ENCODE measurements around the gene MSI2. TPM values are rescaled to one million over a fixed set of nuclear protein-coding genes. Genes with fewer than 3 reads are reported as not detected.

MSI2 gene
- total and polyA plus RNA-seq, 9 of the 15 experiments (the other 6 are each of a cell fraction or from before 2014, with no cell fraction given): 4.6 to 61.8 (median 42.4) TPM

- Histone ChIP-seq H3K9me1 (ENCODE audit: control insufficient read depth, insufficient read depth, low read length) (no peaks in the 10 kb centered on the region), H3K27me3 (ENCODE audit: control insufficient read depth in 2 of 2, insufficient read depth in 2 of 2, low read length in 2 of 2) (no peaks in the 10 kb centered on the region), H3K4me2 (ENCODE audit: insufficient read depth, low read length) (no peak overlapping the region), H4K20me1 (replicated peaks; ENCODE audit: control insufficient read depth, insufficient read depth, low read length) (peaks cover 8% of the 10 kb centered on the region), H2AFZ (ENCODE audit: low read depth, low read length) (no peak overlapping the region), H3K4me3 (no peak overlapping the region), H3K36me3 (ENCODE audit: control insufficient read depth, insufficient read depth, low read length) (no peaks in the 10 kb centered on the region), H3K9me3 (replicated peaks; ENCODE audit: control insufficient read depth, insufficient read depth, low read depth, low read length) (no peaks in the 10 kb centered on the region), H3K9ac (ENCODE audit: insufficient read depth in 1 of 2, low read depth in 2 of 2, low read length in 2 of 2) (no peak overlapping the region), H3K79me2 (ENCODE audit: control insufficient read depth, insufficient read depth, low read length) (no peaks in the 10 kb centered on the region), H3K27ac (ENCODE audit: extremely low read depth, low read depth, low read length) (no peak overlapping the region), H3K4me1 (replicated peaks in 1 of 2; ENCODE audit: control insufficient read depth in 2 of 2, insufficient read depth in 2 of 2, low read length in 2 of 2) (no peaks in the 10 kb centered on the region; a peak in 1 of 5 replicates)
- no peak for DNase-seq (ENCODE audit: extremely low read depth in 1 of 4, low spot score in 3 of 4)
- POLR2A ChIA-PET: no interaction called here
- CTCF ChIA-PET (ENCODE audit: low intra/inter-chr PET ratio): no interaction called here
- intact Hi-C loops (cut with micrococcal nuclease) (no loop called here), in situ Hi-C loops (cut with MboI) (no loop called here)
- FAIRE-seq: no peak
- no peak for ATAC-seq
- no TSS peak for BruUV-seq (replicated peaks)
- 94% methylated on average over 6 of the region's 6 CpGs for WGBS (ENCODE audit: insufficient coverage, low coverage, missing lambda C conversion rate)
- TF ChIP-seq ZFP30 (CRISPR knock-in tag; IDR thresholded peaks at IDR 0.05; ENCODE audit: borderline replicate concordance): no peak
- TF ChIP-seq ARHGAP35 (IDR thresholded peaks at IDR 0.05; ENCODE audit: partially characterized antibody): no peak
- TF ChIP-seq FOXP4 (CRISPR knock-in tag; IDR thresholded peaks at IDR 0.05; ENCODE audit: borderline replicate concordance): no peak
- TF ChIP-seq NRF1 (conservative IDR thresholded peaks at IDR 0.05 in 1 of 2, IDR thresholded peaks at IDR 0.05 in 1 of 2): no peak
- no peak for TF ChIP-seq ZBTB7A (IDR thresholded peaks at IDR 0.05; ENCODE audit: borderline replicate concordance, control insufficient read depth, low read depth, low read length)
- no peak for TF ChIP-seq ZNF431 (CRISPR knock-in tag; IDR thresholded peaks at IDR 0.05)
- TF ChIP-seq UBTF (IDR thresholded peaks at IDR 0.05; ENCODE audit: borderline replicate concordance in 1 of 2, low read depth in 2 of 2, low read length in 2 of 2): no peak
- TF ChIP-seq POLR2AphosphoS5 (IDR thresholded peaks at IDR 0.05; ENCODE audit: control insufficient read depth, insufficient read depth, low read depth, low read length): no peak
- TF ChIP-seq CBX8 (IDR thresholded peaks at IDR 0.05; ENCODE audit: borderline replicate concordance, extremely low read depth, low read depth, low read length, poor library complexity, severe bottlenecking): no peak
- no peak for TF ChIP-seq KAT2B (IDR thresholded peaks at IDR 0.05; ENCODE audit: low read depth, low read length)
- no peak for TF ChIP-seq MAFG (tag; conservative IDR thresholded peaks at IDR 0.05)
- TF ChIP-seq ZC3H8 (IDR thresholded peaks at IDR 0.05): no peak
- TF ChIP-seq SLC30A9 (CRISPR knock-in tag; IDR thresholded peaks at IDR 0.05): no peak
Measured at GRCh38 chr17:57495771-57496170, 239.4 kb downstream of the MSI2 start.

Measured in K562 (cell line).